KOPT-K1 (cell line): ENCODE data around the gene KCNN3.

Experiments
- H3K27ac ChIP-seq: fragments of 200-600 bp; sonication (generic); 2 replicates; pipeline ENCODE4 v1.5.1; 2016; ENCODE audit warnings: antibody characterized with exemption, mild to moderate bottlenecking, low read depth, low read length; ENCODE audit not compliant: poor library complexity, severe bottlenecking
- H3K36me3 ChIP-seq: fragments of 200-600 bp; sonication (generic); 2 replicates; pipeline ENCODE4 v1.5.1; 2017; ENCODE audit warnings: antibody characterized with exemption, mild to moderate bottlenecking, low read length, moderate library complexity; ENCODE audit not compliant: insufficient read depth
- H3K9me3 ChIP-seq: fragments of 200-600 bp; sonication (generic); 2 replicates; pipeline ENCODE4 v1.5.1; 2017; ENCODE audit warnings: antibody characterized with exemption, low read length, mild to moderate bottlenecking; ENCODE audit not compliant: insufficient read depth, poor library complexity, severe bottlenecking

The KCNN3 gene

GRCh38 chr1:154775621-154776605 lies 94.2 kb downstream of the KCNN3 start:
- H3K9me3 ChIP-seq: no peaks in the 10 kb centered on the region
- H3K36me3 ChIP-seq: no peaks in the 10 kb centered on the region
- H3K27ac ChIP-seq: no peak overlapping the region

- H3K27ac ChIP-seq: no peak overlapping the region
- no peaks in the 10 kb centered on the region for H3K9me3 ChIP-seq
- no peaks in the 10 kb centered on the region for H3K36me3 ChIP-seq
Measured at GRCh38 chr1:154774175-154774855, 95.8 kb downstream of the KCNN3 start.

- no peaks in the 10 kb centered on the region for H3K36me3 ChIP-seq
- no peaks in the 10 kb centered on the region for H3K9me3 ChIP-seq
- H3K27ac ChIP-seq: no peak overlapping the region
Measured at GRCh38 chr1:154773551-154773950, 96.5 kb downstream of the KCNN3 start.

- no peaks in the 10 kb centered on the region for H3K9me3 ChIP-seq
- H3K27ac ChIP-seq: no peak overlapping the region
- no peaks in the 10 kb centered on the region for H3K36me3 ChIP-seq
Measured at GRCh38 chr1:154772606-154773506, 97.2 kb downstream of the KCNN3 start.

- H3K36me3 ChIP-seq: no peaks in the 10 kb centered on the region
- no peaks in the 10 kb centered on the region for H3K9me3 ChIP-seq
- no peak overlapping the region for H3K27ac ChIP-seq
Measured at GRCh38 chr1:154772056-154772455, 98.0 kb downstream of the KCNN3 start.

GRCh38 chr1:154770897-154771594 lies 99.0 kb downstream of the KCNN3 start:
- Histone ChIP-seq H3K9me3 (no peaks in the 10 kb centered on the region), H3K36me3 (no peaks in the 10 kb centered on the region), H3K27ac (no peak overlapping the region)

- H3K27ac ChIP-seq: no peak overlapping the region
- no peaks in the 10 kb centered on the region for H3K36me3 ChIP-seq
- no peaks in the 10 kb centered on the region for H3K9me3 ChIP-seq
Measured at GRCh38 chr1:154769193-154769895, 100.7 kb downstream of the KCNN3 start.

GRCh38 chr1:154768456-154769125 lies 101.5 kb downstream of the KCNN3 start:
- no peaks in the 10 kb centered on the region for H3K36me3 ChIP-seq
- no peak overlapping the region for H3K27ac ChIP-seq
- H3K9me3 ChIP-seq: no peaks in the 10 kb centered on the region

- Histone ChIP-seq H3K9me3 (no peaks in the 10 kb centered on the region), H3K36me3 (no peaks in the 10 kb centered on the region), H3K27ac (no peak overlapping the region)
Measured at GRCh38 chr1:154767315-154768240, 102.5 kb downstream of the KCNN3 start.

GRCh38 chr1:154765970-154766369 lies 104.1 kb downstream of the KCNN3 start:
- Histone ChIP-seq H3K36me3 (no peaks in the 10 kb centered on the region), H3K27ac (no peak overlapping the region), H3K9me3 (no peaks in the 10 kb centered on the region)

GRCh38 chr1:154764773-154765172 lies 105.3 kb downstream of the KCNN3 start:
- no peaks in the 10 kb centered on the region for H3K36me3 ChIP-seq
- H3K27ac ChIP-seq: no peak overlapping the region
- H3K9me3 ChIP-seq: no peaks in the 10 kb centered on the region

GRCh38 chr1:154764181-154764580 lies 105.9 kb downstream of the KCNN3 start:
- H3K27ac ChIP-seq: no peak overlapping the region

More at GRCh38 chr1:154764181-154764580, 105.9 kb downstream of the KCNN3 start:
- no peaks in the 10 kb centered on the region for H3K9me3 ChIP-seq
- no peaks in the 10 kb centered on the region for H3K36me3 ChIP-seq
